ENCODE data around the gene FYN.

DNA sequence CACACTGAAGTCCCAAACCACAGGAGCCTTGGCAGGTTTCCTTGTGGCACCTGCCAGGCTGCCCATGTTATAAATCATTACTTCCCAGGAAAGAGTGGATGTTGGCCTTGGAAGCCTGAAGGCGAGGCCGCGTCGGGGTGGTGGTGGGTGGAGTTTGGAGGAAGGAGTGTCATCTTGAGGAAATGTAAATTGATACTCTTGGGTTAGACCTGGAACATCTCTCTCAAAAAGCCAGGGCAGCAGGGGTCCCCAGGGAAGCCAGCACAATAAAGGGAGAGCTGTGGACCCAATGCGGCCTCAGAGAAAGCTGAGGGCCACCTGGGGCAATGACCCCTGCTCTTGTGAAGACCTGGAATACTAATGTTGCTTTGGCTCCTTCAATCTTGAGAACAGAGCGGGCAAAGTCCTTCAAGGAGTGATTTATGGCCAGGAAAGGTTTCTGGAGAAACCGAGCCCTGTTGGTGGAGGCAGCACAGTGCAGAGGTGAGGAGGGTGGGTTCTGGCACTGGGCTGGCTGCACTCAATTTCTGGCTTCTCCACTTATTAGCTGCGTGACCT is 241.3 kb downstream of the FYN start:
- TF ChIP-seq, protein P1, sequence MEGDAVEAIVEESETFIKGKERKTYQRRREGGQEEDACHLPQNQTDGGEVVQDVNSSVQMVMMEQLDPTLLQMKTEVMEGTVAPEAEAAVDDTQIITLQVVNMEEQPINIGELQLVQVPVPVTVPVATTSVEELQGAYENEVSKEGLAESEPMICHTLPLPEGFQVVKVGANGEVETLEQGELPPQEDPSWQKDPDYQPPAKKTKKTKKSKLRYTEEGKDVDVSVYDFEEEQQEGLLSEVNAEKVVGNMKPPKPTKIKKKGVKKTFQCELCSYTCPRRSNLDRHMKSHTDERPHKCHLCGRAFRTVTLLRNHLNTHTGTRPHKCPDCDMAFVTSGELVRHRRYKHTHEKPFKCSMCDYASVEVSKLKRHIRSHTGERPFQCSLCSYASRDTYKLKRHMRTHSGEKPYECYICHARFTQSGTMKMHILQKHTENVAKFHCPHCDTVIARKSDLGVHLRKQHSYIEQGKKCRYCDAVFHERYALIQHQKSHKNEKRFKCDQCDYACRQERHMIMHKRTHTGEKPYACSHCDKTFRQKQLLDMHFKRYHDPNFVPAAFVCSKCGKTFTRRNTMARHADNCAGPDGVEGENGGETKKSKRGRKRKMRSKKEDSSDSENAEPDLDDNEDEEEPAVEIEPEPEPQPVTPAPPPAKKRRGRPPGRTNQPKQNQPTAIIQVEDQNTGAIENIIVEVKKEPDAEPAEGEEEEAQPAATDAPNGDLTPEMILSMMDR (IDR thresholded peaks at IDR 0.05), result no peak
- no peak for TF ChIP-seq POLR2A (IDR thresholded peaks at IDR 0.05)
